Measurements from ENCODE around the gene CSPG4. TPM values are rescaled to one million over a fixed set of nuclear protein-coding genes. Genes with fewer than 3 reads are reported as not detected.
"Not testable (repeated sequence)": the region's sequence is repeated elsewhere in the genome, so short reads cannot be mapped to it uniquely, and the experiment has no call there.

The CSPG4 gene
- polyA plus RNA-seq, 1 experiment = 24.1 TPM

GRCh38 chr15:75705854-75706681 is 6.6 kb downstream of the CSPG4 start:
- DNase-seq (ENCODE audit: low read depth) = no peak
- Histone ChIP-seq H3K36me3 (ENCODE audit: control insufficient read depth, insufficient read depth, low read length) (peaks cover 3% of the 10 kb centered on the region), H3K27me3 (ENCODE audit: control insufficient read depth, insufficient read depth, low read length) (no peaks in the 10 kb centered on the region), H3K4me3 (ENCODE audit: low read depth, low read length) (no peak overlapping the region)
- ChIA-PET CTCF (interaction anchor here (1.0 to 1.6 kb wide), 3 partner anchors 12 to 27 kb away, joined by 3 to 4 read pairs (median 3); no protein-coding TSS in a partner anchor), POLR2A (interaction anchor here (0.7 kb wide), 1 partner anchor 219 kb away, joined by 3 read pairs; no protein-coding TSS in a partner anchor)
- TF ChIP-seq, protein P1, sequence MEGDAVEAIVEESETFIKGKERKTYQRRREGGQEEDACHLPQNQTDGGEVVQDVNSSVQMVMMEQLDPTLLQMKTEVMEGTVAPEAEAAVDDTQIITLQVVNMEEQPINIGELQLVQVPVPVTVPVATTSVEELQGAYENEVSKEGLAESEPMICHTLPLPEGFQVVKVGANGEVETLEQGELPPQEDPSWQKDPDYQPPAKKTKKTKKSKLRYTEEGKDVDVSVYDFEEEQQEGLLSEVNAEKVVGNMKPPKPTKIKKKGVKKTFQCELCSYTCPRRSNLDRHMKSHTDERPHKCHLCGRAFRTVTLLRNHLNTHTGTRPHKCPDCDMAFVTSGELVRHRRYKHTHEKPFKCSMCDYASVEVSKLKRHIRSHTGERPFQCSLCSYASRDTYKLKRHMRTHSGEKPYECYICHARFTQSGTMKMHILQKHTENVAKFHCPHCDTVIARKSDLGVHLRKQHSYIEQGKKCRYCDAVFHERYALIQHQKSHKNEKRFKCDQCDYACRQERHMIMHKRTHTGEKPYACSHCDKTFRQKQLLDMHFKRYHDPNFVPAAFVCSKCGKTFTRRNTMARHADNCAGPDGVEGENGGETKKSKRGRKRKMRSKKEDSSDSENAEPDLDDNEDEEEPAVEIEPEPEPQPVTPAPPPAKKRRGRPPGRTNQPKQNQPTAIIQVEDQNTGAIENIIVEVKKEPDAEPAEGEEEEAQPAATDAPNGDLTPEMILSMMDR (IDR thresholded peaks at IDR 0.05; ENCODE audit: insufficient read depth, low read depth, low read length) = no peak

DNA sequence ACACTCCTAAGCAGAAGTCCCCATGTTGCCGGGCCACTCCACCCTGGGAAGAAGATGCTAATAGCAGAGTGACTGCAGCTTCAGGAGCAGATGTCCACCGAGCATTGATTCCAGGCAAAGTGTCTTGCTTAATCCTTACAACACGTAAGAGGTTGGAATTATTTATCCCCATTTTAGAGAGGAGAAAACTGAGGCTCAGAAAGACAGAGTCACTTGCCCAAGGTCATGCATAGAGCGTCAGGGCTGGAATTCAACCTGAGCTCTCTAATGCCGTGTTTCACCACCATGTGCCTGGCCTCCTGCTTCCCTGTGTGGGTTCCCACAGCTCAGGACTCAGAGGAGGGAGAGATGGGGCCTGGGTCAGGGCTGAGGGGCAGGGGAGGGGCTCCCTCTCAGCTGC is 7.3 kb downstream of the CSPG4 start:
- H3K27me3 ChIP-seq (ENCODE audit: control insufficient read depth, insufficient read depth, low read length); H3K4me3 ChIP-seq (ENCODE audit: low read depth, low read length); DNase-seq (ENCODE audit: low read depth); H3K36me3 ChIP-seq (ENCODE audit: control insufficient read depth, insufficient read depth, low read length): not testable (repeated sequence)
- POLR2A ChIA-PET = interaction anchor here (0.7 kb wide), 1 partner anchor 218 kb away, joined by 3 read pairs; no protein-coding TSS in a partner anchor
- CTCF ChIA-PET = interaction anchor here (1.0 to 1.6 kb wide), 3 partner anchors 11 to 97 kb away, joined by 3 to 4 read pairs (median 3); no protein-coding TSS in a partner anchor

DNA sequence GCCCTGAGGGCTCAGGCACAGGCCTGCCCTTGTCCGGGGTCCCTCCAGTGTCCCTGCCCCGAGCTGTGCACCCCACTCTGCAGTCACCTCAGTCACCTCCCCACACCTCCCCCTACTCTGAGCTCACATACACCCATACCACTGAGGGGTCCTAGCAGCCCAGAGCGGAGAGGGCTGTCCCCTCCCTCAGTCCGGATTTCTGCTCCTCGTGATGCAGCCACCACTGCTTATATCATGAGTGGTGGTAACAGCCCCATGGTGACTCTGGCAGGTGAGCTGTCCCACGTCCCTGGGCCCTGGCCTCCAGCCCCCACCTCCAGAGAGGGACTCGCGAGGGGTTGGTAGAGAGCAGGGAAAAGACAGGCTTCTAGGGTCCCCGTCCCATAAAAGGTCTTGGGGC is 8.0 kb downstream of the CSPG4 start:
- H3K4me3 ChIP-seq (ENCODE audit: low read depth, low read length) = no peak overlapping the region
- TF ChIP-seq, protein P1 (IDR thresholded peaks at IDR 0.05; ENCODE audit: insufficient read depth, low read depth, low read length) = no peak
- no peak for DNase-seq (ENCODE audit: low read depth)
- POLR2A ChIA-PET = no interaction called here
- peaks cover 3% of the 10 kb centered on the region for H3K36me3 ChIP-seq (ENCODE audit: control insufficient read depth, insufficient read depth, low read length)
- CTCF ChIA-PET = interaction anchor here (0.6 to 1.0 kb wide), 2 partner anchors 97 to 254 kb away, joined by 3 read pairs; no protein-coding TSS in a partner anchor
- H3K27me3 ChIP-seq (ENCODE audit: control insufficient read depth, insufficient read depth, low read length) = no peaks in the 10 kb centered on the region

- no peak overlapping the region for H3K4me3 ChIP-seq (ENCODE audit: low read depth, low read length)
- TF ChIP-seq, protein P1 (IDR thresholded peaks at IDR 0.05; ENCODE audit: insufficient read depth, low read depth, low read length) = no peak
- ChIA-PET CTCF (interaction anchor here (0.6 to 1.0 kb wide), 2 partner anchors 98 to 255 kb away, joined by 3 read pairs; no protein-coding TSS in a partner anchor), POLR2A (no interaction called here)
- no peaks in the 10 kb centered on the region for H3K27me3 ChIP-seq (ENCODE audit: control insufficient read depth, insufficient read depth, low read length)
- H3K36me3 ChIP-seq (ENCODE audit: control insufficient read depth, insufficient read depth, low read length) = peaks cover 3% of the 10 kb centered on the region
- DNase-seq (ENCODE audit: low read depth) = no peak
These were observed 8.4 kb downstream of the CSPG4 start for GRCh38 chr15:75704263-75704615.

DNA sequence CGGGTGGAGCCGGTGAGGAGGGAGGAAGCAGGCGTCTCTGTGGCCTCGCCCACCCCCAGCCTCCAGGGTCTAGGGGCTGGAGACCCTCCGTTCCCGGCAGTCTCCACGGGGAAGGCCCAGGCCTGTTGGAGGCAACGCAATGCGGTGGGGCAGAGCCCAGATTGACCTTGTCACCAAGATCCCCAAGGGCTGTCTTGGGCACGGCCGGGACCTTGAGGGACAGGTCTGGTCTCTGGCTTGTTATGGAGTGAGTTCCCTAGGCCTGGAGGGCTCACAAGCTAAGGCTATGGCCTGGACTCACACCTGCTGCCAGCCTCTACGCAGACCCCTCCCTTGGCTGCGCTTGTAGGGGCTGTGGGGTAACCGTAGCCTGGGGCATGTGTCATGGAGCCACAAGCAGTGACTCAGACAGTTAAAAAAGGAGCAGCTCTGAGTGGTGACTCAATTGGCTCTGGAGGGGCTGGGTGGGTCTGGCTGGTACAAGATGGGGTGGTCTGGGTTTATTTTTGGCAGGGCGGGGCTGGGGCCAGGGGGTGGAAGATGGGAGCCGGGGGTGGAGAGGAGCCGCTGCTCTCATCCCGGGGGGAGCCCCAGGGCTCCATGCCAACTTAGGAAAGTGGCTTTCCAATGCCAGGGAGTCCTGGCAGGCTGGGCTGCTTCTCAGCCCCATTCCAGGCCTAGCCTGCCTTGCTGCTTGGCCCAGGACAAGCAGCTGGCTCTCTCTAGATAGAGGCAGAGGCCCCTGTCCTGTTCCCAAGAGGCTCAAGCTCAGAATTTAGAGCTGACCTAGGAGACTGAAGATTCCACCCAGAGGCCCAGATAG is 9.0 kb downstream of the CSPG4 start:
- H3K4me3 ChIP-seq (ENCODE audit: low read depth, low read length); H3K36me3 ChIP-seq (ENCODE audit: control insufficient read depth, insufficient read depth, low read length); H3K27me3 ChIP-seq (ENCODE audit: control insufficient read depth, insufficient read depth, low read length); POLR2A ChIA-PET; DNase-seq (ENCODE audit: low read depth): not testable (repeated sequence)
- CTCF ChIA-PET = interaction anchor here (0.6 kb wide), 1 partner anchor 255 kb away, joined by 3 read pairs; no protein-coding TSS in a partner anchor

- no peaks in the 10 kb centered on the region for H3K27me3 ChIP-seq (ENCODE audit: control insufficient read depth, insufficient read depth, low read length)
- POLR2A ChIA-PET = no interaction called here
- no peak overlapping the region for H3K4me3 ChIP-seq (ENCODE audit: low read depth, low read length)
- TF ChIP-seq, protein P1 (IDR thresholded peaks at IDR 0.05; ENCODE audit: insufficient read depth, low read depth, low read length) = no peak
- no peak for DNase-seq (ENCODE audit: low read depth)
- peaks cover 3% of the 10 kb centered on the region for H3K36me3 ChIP-seq (ENCODE audit: control insufficient read depth, insufficient read depth, low read length)
- CTCF ChIA-PET = no interaction called here
These were observed 10.2 kb downstream of the CSPG4 start for GRCh38 chr15:75702436-75702835.

DNA sequence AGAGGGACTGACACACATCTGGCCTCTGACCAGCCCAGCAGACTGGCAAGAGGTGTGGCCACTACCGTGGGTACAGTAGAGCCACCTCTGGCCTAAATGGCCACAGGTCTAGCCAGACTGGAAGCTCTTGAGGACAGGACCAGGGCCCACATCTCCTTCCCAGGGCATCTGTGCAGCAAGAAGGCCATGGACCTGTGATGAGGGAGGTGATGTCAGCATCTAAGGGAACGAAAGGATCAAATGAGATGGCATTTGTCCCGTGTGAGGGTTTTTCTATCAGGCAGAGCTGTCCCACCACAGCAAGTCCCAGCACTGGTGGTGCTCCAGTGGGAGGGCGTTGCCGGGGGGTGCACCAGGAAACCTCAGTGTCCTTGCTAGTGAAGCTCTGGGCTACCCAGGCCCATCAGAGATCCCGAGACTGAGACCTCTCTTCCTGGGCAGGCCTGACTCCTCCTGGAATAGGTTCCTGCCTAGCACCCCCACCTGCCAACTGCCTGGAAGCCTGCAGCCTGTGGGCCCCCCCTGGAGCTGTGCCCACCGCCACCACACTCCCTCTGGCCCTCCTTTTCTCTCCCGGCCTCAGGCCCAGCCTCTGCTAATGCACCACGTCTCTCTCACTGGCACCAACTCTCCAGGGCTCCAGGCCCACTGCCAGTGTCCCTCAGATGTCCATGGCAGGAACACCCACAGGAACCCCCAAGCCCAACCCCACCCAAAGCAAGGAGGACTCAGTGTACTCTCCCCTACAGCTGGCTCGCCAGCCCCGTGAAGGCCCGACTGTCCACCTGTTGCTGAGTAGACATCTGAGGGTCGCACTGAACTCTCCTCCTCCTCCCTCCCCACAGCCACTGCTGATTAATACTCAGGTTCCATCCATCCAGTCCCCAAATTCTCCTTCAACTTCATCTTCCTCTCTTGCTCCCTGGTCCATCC is 11.3 kb downstream of the CSPG4 start:
- H3K27me3 ChIP-seq (ENCODE audit: control insufficient read depth, insufficient read depth, low read length); H3K36me3 ChIP-seq (ENCODE audit: control insufficient read depth, insufficient read depth, low read length); POLR2A ChIA-PET; DNase-seq (ENCODE audit: low read depth); H3K4me3 ChIP-seq (ENCODE audit: low read depth, low read length): not testable (repeated sequence)
- CTCF ChIA-PET = interaction anchor here (1.2 kb wide), 1 partner anchor 15 kb away, joined by 5 read pairs; no protein-coding TSS in a partner anchor

All from BJ (cell line).